ELR (cell line): Measurements from ENCODE around the gene BAHD1.

Source experiments
- DNase-seq: peaks from one replicate; pipeline ENCODE4 v3.0.0-alpha.2; 2015; ENCODE audit warnings: low read depth

BAHD1 gene

GRCh38 chr15:40498891-40499290 lies 58.1 kb downstream of the BAHD1 start:
- DNase-seq: peak; percentile 42

DNA sequence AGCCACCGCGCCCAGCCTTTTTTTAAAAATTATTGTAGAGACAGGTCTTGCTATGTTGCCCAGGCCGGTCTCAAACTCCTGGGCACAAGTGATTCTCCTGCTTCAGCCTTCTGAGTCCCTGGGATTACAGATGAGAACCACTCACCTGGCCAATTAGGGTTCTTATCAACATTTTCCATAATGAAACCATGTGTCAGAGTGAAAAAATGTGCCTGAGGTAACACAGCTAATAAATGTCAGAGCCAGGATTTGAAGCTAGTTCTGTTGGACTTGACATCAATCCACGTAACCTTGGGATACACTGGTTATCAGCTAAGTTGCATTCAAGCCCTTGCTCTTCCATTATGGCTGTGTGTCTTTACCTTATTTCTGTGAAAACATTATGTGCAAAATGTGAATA lies 59.2 kb downstream of the BAHD1 start:
- no peak for DNase-seq

DNA sequence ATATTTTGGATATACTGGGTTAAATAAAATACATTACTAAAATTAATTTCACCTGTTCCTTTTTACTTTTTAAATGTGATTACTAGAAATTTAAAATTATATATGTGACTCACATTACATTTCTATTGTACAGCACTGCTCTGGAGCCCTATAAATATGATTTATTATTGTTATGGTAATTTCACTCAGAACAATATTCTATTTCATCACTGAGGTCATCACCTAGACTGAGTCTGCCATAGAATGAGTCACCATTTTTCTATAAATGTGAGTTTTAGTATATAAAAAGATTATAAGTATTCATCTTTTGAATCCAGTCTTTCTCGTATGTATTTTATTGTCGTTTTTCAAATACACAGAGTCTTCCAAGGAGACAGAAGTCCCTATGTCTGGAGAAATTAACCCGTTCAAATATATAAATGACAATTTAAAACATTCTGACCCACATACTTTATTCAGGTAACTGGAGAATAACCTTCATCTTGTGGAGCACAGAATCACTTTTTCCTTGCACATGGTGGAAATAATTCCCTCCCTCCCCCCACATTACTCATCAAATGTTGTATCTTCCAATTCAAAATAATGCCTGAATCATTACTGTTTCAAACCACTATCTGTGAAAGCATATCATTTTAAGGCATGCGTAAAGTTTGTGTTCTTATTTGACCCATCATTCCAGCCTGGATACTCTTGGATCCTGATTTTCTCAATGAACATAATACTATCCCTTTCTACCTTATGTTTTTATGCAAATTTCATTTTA lies 60.0 kb downstream of the BAHD1 start:
- DNase-seq: peak; percentile 70

DNA sequence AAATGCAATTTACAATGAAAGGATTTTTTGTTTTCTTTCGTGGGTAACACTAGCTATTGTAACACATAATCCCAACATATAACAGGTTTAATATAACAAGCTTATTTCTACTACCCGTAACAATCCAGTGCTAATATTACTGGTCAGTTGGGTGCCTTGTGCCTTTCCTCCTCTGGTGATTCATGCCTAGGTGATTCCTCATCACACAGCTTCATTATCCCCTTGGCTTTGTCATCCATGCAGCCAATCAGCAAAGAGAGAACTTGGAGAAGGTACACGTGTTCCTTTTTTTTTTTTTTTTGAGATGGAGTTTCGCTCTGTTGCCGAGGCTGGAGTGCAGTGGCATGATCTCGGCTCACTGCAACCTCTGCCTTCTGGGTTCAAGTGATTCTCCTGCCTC lies 60.7 kb downstream of the BAHD1 start:
- DNase-seq: peak; percentile 54

DNA sequence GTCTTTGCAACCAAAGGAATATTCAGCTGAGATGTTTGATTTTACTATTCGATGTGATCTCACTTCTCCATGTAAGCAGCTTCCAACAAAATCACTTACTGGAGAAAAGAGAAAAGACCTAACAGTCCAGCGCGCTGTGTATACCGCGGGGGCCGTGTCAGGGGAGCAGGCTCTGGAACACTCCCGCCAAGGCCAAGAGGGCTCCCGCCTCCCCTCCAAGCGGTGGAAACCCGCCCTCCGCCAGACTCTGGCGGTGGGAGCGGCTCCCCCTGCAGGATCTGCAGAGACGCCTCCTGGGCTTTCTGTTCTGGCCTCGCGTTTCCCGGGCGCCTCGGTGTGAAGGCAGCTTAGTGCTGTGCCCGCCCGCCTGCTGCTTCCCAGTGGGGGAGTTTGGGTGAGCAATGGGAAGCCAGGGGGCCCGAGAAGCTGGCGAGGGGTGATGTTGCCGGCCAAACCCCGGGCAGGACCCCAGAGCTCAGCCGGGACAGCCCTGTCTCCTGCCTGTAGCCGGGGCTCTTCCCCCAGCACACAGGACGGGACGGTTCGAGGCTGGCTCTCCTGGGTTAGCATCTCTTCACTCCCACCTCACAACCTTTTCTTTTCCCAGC lies 66.3 kb downstream of the BAHD1 start:
- peak; percentile 85 for DNase-seq

- DNase-seq: no peak
These were observed 67.5 kb downstream of the BAHD1 start for GRCh38 chr15:40508216-40508615.

- no peak for DNase-seq
These were observed 69.4 kb downstream of the BAHD1 start for GRCh38 chr15:40510201-40510600.

GRCh38 chr15:40511093-40511471 lies 70.3 kb downstream of the BAHD1 start:
- DNase-seq: no peak

- DNase-seq: peak; percentile 58
These were observed 70.8 kb downstream of the BAHD1 start for GRCh38 chr15:40511472-40512133.

GRCh38 chr15:40512440-40512839 lies 71.7 kb downstream of the BAHD1 start:
- DNase-seq: no peak

DNA sequence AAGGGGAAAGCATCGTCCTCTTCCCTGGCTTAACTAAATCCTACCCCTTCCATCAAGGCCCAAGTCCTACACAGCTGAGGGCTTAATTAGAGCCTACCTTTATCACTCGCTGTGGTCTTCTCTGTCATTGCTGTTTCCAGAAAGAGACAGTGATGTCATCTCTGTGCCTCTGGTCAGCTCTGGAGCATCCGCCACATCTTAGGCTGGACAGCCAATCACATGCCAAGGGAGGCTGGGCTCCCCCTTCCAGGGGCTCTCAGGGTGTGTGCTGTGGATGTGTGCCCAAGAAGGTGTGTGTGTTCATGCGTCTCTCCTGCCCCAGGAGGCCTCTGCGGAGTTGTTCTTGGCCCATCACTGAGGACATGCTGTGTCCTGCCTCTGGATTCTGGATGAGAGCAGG lies 72.9 kb downstream of the BAHD1 start:
- no peak for DNase-seq

DNA sequence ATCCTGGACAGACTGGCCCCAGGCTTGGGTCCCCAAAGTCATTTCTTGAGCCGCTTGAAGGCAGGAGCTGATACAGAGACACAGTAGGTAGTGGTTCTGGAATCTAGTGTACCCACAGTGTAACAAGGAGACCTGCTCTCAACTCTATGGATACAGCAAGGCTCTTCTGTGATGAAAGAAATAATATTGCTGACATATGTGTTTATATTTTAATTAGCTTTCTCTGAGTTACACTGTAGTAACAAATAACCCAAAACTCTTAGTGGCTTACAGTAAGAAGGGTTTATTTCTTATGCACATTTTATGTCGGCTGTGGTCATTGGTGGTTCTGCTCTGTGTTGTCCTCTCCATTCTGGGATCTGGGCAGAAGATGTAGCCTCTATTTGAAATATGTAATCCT lies 75.6 kb downstream of the BAHD1 start:
- no peak for DNase-seq
